ENCODE data around the gene CHD1L. TPM values are rescaled to one million over a fixed set of nuclear protein-coding genes. Genes with fewer than 3 reads are reported as not detected.

CHD1L gene
- total and polyA plus RNA-seq, 9 donors: 8.5 to 30.9 (median 16.8) TPM

DNA sequence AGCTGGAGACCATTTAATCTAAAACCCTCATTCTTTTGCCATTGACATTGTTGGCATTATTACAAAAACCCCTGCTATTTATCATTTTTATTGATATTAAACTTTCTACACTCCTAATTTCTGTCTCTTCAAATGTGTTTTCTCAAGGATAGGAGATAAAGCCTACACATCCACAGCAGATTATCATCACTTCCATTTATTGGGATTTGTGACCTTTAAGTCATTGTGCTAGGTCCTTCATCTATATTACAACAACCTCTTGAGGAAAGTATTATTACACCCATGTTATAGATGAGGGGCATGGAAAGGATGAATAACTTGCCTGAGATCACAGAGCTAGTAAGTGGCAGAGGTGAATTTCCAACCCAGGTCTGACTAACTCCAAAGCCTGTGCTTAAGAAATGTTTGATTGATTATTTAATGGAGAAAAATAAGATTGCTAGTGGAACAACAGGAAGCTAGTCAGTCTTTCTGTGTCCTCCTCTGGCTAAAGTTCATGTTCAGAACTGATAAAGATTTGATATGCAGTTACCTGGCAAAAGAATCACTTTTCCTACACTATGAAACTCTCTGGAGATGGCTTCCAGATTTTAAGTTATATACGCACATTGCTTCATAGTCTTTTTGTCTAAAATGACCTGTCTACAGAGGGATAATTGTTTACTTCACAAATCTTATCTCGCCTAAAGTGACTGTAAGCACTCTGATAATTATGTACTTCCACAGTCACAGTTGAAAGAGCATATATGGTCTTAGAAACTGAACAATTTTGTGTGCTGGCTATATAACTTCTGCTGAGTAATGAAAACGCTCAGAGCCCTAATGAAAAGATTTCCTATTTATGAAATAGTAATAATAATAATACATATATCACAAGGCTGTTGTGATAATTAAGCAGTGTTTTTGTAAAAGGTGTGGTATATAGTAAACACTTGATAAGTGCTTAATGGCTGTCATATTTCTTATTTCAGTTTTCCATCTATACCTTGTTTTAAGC lies 32.4 kb upstream of the CHD1L start:
- DNase-seq: no peak
- Histone ChIP-seq H3K27ac (no peak overlapping the region), H3K4me3 (no peak overlapping the region), H3K36me3 (no peaks in the 10 kb centered on the region), H3K27me3 (no peaks in the 10 kb centered on the region), H3K9me3 (no peaks in the 10 kb centered on the region), H3K4me1 (ENCODE audit: insufficient read depth) (no peaks in the 10 kb centered on the region)
- intact Hi-C loops (cut with DNase I): no loop called here
- TF ChIP-seq, protein P1, sequence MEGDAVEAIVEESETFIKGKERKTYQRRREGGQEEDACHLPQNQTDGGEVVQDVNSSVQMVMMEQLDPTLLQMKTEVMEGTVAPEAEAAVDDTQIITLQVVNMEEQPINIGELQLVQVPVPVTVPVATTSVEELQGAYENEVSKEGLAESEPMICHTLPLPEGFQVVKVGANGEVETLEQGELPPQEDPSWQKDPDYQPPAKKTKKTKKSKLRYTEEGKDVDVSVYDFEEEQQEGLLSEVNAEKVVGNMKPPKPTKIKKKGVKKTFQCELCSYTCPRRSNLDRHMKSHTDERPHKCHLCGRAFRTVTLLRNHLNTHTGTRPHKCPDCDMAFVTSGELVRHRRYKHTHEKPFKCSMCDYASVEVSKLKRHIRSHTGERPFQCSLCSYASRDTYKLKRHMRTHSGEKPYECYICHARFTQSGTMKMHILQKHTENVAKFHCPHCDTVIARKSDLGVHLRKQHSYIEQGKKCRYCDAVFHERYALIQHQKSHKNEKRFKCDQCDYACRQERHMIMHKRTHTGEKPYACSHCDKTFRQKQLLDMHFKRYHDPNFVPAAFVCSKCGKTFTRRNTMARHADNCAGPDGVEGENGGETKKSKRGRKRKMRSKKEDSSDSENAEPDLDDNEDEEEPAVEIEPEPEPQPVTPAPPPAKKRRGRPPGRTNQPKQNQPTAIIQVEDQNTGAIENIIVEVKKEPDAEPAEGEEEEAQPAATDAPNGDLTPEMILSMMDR (IDR thresholded peaks at IDR 0.05): no peak
- no peak for TF ChIP-seq EP300 (IDR thresholded peaks at IDR 0.05)
- TF ChIP-seq POLR2A (IDR thresholded peaks at IDR 0.05): no peak
- WGBS, 3 donors: 91 to 96% (median 92%) methylated on average over 3 of the region's 3 CpGs

DNA sequence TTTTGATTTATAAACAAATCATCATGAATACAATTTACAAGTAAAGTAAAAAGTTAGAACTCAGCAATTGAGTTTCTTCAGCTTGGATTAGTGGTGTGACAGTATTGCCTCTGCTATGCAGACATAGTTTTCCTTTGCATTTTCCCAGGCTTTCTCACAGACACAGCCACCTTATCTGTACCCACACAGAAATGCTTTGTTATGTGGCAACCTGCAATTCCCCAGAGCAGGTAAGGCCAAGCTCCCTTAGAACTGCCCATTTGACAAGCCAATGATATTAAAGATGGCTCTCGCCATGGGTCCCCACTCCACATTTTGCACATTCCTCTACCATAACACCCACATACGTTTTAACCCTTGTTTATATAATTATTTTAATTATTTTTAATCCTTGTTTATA lies 31.5 kb upstream of the CHD1L start:
- H3K4me1 ChIP-seq (ENCODE audit: insufficient read depth): no peaks in the 10 kb centered on the region
- H3K27me3 ChIP-seq: no peaks in the 10 kb centered on the region
- 74 to 84% (median 81%) methylated on average over 2 of the region's 2 CpGs for WGBS, 3 donors
- DNase-seq: no peak
- H3K27ac ChIP-seq: no peak overlapping the region
- H3K4me3 ChIP-seq: no peak overlapping the region
- TF ChIP-seq EP300 (IDR thresholded peaks at IDR 0.05) (no peak), POLR2A (IDR thresholded peaks at IDR 0.05) (no peak)
- TF ChIP-seq, protein P1 (IDR thresholded peaks at IDR 0.05): no peak
- H3K36me3 ChIP-seq: no peaks in the 10 kb centered on the region
- intact Hi-C loops (cut with DNase I): no loop called here
- H3K9me3 ChIP-seq: no peaks in the 10 kb centered on the region

DNA sequence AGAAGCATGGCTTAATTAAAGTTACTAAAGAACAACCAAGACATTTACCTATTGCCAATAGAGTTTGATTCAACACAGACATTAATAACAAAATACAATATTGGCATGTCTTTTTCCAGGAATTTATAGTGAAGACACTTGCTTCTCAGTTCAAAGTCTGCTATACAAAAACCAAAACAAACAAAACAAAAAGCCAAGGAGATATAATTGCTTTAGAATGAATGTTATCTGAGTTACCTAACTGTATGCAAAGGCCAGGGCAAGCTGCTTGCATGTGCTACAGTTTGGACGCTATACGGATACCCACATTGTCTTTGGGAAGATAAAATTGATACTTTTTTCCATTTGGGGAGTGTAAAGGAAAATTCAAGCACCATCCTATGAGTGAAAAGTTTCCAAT lies 30.9 kb upstream of the CHD1L start:
- 94 to 96% (median 95%) methylated on average over 2 of the region's 2 CpGs for WGBS, 3 donors
- Histone ChIP-seq H3K27me3 (no peaks in the 10 kb centered on the region), H3K27ac (no peak overlapping the region), H3K9me3 (no peaks in the 10 kb centered on the region), H3K36me3 (no peaks in the 10 kb centered on the region), H3K4me3 (no peak overlapping the region), H3K4me1 (ENCODE audit: insufficient read depth) (no peaks in the 10 kb centered on the region)
- no peak for TF ChIP-seq EP300 (IDR thresholded peaks at IDR 0.05)
- TF ChIP-seq, protein P1 (IDR thresholded peaks at IDR 0.05): no peak
- TF ChIP-seq POLR2A (IDR thresholded peaks at IDR 0.05): no peak
- DNase-seq: no peak
- intact Hi-C loops (cut with DNase I): no loop called here

DNA sequence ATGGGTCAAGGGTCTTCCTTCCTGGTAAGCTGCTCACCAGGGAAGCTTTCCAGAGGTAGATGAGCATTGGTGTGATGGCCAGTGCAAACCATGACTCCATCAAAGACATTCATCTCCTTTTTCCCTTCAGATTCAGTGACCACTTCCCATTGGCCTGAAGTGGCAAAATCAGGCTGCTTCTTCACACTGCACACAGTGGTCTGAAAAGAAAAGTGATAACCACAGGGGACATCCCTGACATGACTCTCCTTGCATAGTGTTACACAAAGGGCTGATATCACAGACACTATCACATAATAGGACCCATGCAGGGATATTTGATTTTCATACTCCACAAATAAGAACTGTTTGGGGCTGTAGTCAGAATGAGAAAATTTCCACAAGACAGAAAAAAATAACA lies 29.2 kb upstream of the CHD1L start:
- no peaks in the 10 kb centered on the region for H3K9me3 ChIP-seq
- TF ChIP-seq POLR2A (IDR thresholded peaks at IDR 0.05): no peak
- TF ChIP-seq, protein P1 (IDR thresholded peaks at IDR 0.05): no peak
- TF ChIP-seq EP300 (IDR thresholded peaks at IDR 0.05): no peak
- no peaks in the 10 kb centered on the region for H3K27me3 ChIP-seq
- intact Hi-C loops (cut with DNase I): no loop called here
- no peak for DNase-seq
- H3K27ac ChIP-seq: no peak overlapping the region
- no peaks in the 10 kb centered on the region for H3K4me1 ChIP-seq (ENCODE audit: insufficient read depth)
- no peaks in the 10 kb centered on the region for H3K36me3 ChIP-seq
- H3K4me3 ChIP-seq: no peak overlapping the region

All from ovary (tissue), 9 donors.